CD8-positive, alpha-beta memory T cell (primary cell): Measurements from ENCODE around the gene WNT7B. TPM values are rescaled to one million over a fixed set of nuclear protein-coding genes. Genes with fewer than 3 reads are reported as not detected.

ENCODE experiments used
- CTCF ChIA-PET: fragments of 350-600 bp; sonication (Branson Sonifier 250); formaldehyde crosslinking; loops from one replicate; lab custom pipeline; 2021; ENCODE audit warnings: antibody characterized with exemption; lab: Charles Lee
- POLR2A ChIA-PET: fragments of 350-600 bp; sonication (Branson Sonifier 250); formaldehyde crosslinking; loops from one replicate; lab custom pipeline; 2021; ENCODE audit warnings: antibody characterized with exemption; lab: Charles Lee
- DNase-seq, 5 donors: peaks; one replicate each; pipeline versions ENCODE4 v3.0.0 to v3.0.0-alpha.2; 2020 to 2022; ENCODE audit warnings: mixed read lengths in 1 of 5
- H3K27ac ChIP-seq: one replicate; pipeline ENCODE4 v1.7.0; 2013; ENCODE audit warnings: low read depth, mild to moderate bottlenecking, low read length, moderate library complexity
- H3K27me3 ChIP-seq: 2 replicates; pipeline ENCODE4 v1.7.0; 2013; ENCODE audit warnings: low read length, mild to moderate bottlenecking; ENCODE audit not compliant: insufficient read depth, poor library complexity, severe bottlenecking
- H3K36me3 ChIP-seq: 2 replicates; pipeline ENCODE4 v1.7.0; 2013; ENCODE audit warnings: mild to moderate bottlenecking, low read length, moderate library complexity; ENCODE audit not compliant: insufficient read depth
- H3K4me1 ChIP-seq: 2 replicates; pipeline ENCODE4 v1.7.0; 2013; ENCODE audit warnings: mild to moderate bottlenecking, low read length, moderate library complexity; ENCODE audit not compliant: insufficient read depth
- H3K4me3 ChIP-seq: 2 replicates; pipeline ENCODE4 v1.7.0; 2013; ENCODE audit warnings: mild to moderate bottlenecking, low read length
- H3K9me3 ChIP-seq: 2 replicates; pipeline ENCODE4 v1.7.0; 2013; ENCODE audit warnings: mild to moderate bottlenecking, low read length
- H3K27ac Mint-ChIP-seq, 8 donors: one replicate each; pipeline ENCODE4 v1.8.0; 2020 to 2021; ENCODE audit warnings: mixed read lengths in 8 of 8, mild to moderate bottlenecking in 6 of 8, inconsistent platforms in 3 of 8, moderate library complexity in 3 of 8
- H3K27me3 Mint-ChIP-seq, 2 donors: one replicate each; pipeline ENCODE4 v1.8.0; 2020 to 2021; ENCODE audit warnings: mixed read lengths in 2 of 2, mild to moderate bottlenecking in 1 of 2, moderate library complexity in 1 of 2
- H3K36me3 Mint-ChIP-seq, 3 donors: one replicate each; pipeline ENCODE4 v1.8.0; 2020 to 2021; ENCODE audit warnings: mixed read lengths in 3 of 3, inconsistent platforms in 1 of 3, mild to moderate bottlenecking in 1 of 3
- H3K4me1 Mint-ChIP-seq, 3 donors: one replicate each; pipeline ENCODE4 v1.8.0; 2020 to 2021; ENCODE audit warnings: mixed read lengths in 3 of 3, inconsistent platforms in 1 of 3, mild to moderate bottlenecking in 1 of 3
- H3K4me3 Mint-ChIP-seq, 7 donors: one replicate each; pipeline ENCODE4 v1.8.0; 2020 to 2021; ENCODE audit warnings: mixed read lengths in 7 of 7, mild to moderate bottlenecking in 6 of 7, moderate library complexity in 4 of 7, inconsistent platforms in 2 of 7
- H3K9me3 Mint-ChIP-seq, 5 donors: one replicate each; pipeline ENCODE4 v1.8.0; 2020 to 2022; ENCODE audit warnings: mixed read lengths in 5 of 5, mild to moderate bottlenecking in 3 of 5, moderate library complexity in 2 of 5, inconsistent platforms in 1 of 5
- polyA plus RNA-seq: library from polyadenylated mRNA; unstranded; fragments of 300-500 nt; fragmentation: Illumina TruSeq; gene quantifications from one replicate; pipeline ENCODE4 v1.2.3, GENCODE V29; 2021
- total RNA-seq, 2 experiments: library from RNA; stranded (reverse); gene quantifications; one replicate each; pipeline ENCODE4 v1.2.3, GENCODE V29; 2021

WNT7B gene
- total and polyA plus RNA-seq, 3 experiments from 2014 or later, result not detected

DNA sequence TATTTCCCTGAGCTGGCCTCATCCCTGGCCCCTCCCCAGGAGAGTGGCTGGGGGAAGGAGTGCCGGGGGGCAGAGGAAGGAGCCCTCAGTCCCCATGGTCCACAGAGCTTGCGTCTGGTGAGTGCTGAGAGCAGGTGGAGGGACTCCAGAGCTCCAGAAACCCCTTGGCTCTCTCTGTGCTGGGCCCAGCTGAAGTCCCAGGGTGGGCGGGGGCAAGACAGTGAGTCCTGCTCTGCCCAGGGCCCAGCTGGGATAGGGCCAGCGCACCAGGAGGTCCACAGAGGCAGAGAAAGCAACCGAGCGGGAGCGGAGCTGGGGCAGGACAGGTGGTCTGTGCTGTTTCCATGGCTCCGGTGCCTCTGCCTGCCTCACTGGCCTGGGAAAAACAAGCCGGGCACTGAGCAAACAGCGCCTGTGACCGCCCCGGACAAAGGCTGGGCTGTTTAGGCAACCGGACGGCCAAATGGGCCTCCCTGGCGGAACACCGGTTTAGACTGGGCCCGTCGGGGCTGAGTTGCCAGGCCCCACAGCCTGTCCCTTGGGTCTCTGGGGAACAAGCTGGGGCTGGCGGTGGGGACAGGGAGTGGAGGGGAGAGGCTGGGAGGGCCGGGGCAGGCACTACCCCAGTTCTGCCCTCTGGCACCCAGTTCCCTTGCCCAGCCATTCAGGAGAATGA, 34.1 kb upstream of the WNT7B start:
- Mint-ChIP-seq H3K27ac (peak overlapping the region in 1 of 8 donors; percentile 90), H3K4me3 (peak overlapping the region in 1 of 7 donors; percentile 58), H3K36me3 (peaks cover 0 to 4% (median 0%) of the 10 kb centered on the region in 3 donors), H3K27me3 (peaks cover 2 to 3% of the 10 kb centered on the region in 2 donors), H3K9me3 (peaks cover 0 to 6% (median 0%) of the 10 kb centered on the region in 5 donors), H3K4me1 (peaks cover 5 to 14% (median 7%) of the 10 kb centered on the region in 3 donors)
- Histone ChIP-seq H3K4me3 (no peak overlapping the region), H3K4me1 (peaks cover 5% of the 10 kb centered on the region), H3K27ac (no peak overlapping the region), H3K36me3 (no peaks in the 10 kb centered on the region), H3K27me3 (no peaks in the 10 kb centered on the region), H3K9me3 (no peaks in the 10 kb centered on the region)
- POLR2A ChIA-PET, result interaction anchor here (4.0 kb wide), 1 partner anchor 25 kb away, joined by 39 read pairs; no protein-coding TSS in a partner anchor
- no peak for DNase-seq
- CTCF ChIA-PET, result interaction anchor here (3.0 to 5.9 kb wide), 4 partner anchors 16 to 111 kb away, joined by 11 to 59 read pairs (median 25); no protein-coding TSS in a partner anchor

DNA sequence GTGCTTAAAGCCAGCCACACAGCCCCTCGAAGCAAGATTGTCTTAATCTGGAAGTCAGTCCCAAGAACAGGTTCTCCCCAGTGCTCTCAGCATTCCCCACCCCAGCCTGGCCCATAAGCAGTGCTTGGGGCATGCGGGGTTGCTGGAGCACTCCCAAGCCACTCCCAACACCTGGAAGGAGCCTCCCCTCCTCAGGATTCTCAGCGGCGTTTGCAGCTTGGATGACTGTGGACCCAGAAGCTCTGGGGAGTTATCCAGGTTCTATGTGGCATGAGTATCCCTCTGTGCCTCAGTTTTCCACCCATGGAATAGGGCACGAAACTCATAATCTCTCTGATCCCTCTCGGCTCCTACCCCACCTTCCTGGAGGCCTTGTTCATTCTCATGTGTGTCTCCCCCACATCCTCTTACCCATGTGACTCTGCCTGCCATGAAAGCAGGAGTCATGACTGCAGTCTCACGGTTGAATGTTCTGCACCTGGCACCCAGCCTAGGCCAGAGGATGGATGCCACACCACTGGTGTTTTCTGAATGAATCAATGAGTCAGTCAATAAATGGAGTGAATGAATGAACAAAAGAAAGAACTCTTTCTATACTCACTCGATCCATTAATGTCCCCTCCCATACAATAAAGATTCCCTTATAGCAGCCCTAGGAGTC, 33.4 kb upstream of the WNT7B start:
- DNase-seq, result no peak
- Histone ChIP-seq H3K9me3 (no peaks in the 10 kb centered on the region), H3K4me1 (peaks cover 5% of the 10 kb centered on the region), H3K27me3 (no peaks in the 10 kb centered on the region), H3K27ac (no peak overlapping the region), H3K4me3 (no peak overlapping the region), H3K36me3 (no peaks in the 10 kb centered on the region)
- Mint-ChIP-seq H3K9me3 (peaks cover 0 to 6% (median 0%) of the 10 kb centered on the region in 5 donors), H3K27ac (peak overlapping the region in 2 of 8 donors; percentile 17 to 90), H3K27me3 (peaks cover 3% of the 10 kb centered on the region in 2 donors), H3K36me3 (peaks cover 0 to 4% (median 0%) of the 10 kb centered on the region in 3 donors), H3K4me3 (peak overlapping the region in 1 of 7 donors; percentile 58), H3K4me1 (peaks cover 7 to 17% (median 8%) of the 10 kb centered on the region in 3 donors)
- ChIA-PET POLR2A (no interaction called here), CTCF (interaction anchor here (5.9 kb wide), 1 partner anchor 105 kb away, joined by 59 read pairs; no protein-coding TSS in a partner anchor)

DNA sequence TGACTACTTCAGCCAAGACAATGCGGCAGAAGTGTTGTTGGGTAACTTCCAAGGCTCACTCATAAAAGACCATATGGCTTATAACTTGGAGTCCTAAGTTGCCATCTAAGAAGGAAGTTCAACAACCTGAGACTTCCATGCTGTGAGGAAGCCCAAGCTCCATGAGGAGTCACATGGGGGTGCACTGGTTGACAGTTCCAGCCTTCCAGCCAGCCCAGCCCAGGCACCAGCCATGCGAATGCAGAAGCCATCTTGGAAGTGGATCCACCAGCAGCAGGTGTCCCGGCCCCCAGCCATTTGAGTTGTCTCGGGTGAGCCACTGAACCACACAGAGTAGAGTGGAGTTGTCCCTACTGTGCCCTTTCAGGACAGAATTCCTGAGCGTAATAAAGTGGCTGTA, 32.8 kb upstream of the WNT7B start:
- Mint-ChIP-seq H3K9me3 (peaks cover 0 to 6% (median 0%) of the 10 kb centered on the region in 5 donors), H3K27ac (no peak overlapping the region), H3K27me3 (peaks cover 3% of the 10 kb centered on the region in 2 donors), H3K36me3 (peaks cover 0 to 4% (median 0%) of the 10 kb centered on the region in 3 donors), H3K4me1 (peaks cover 7 to 17% (median 8%) of the 10 kb centered on the region in 3 donors), H3K4me3 (peak overlapping the region in 1 of 7 donors; percentile 53)
- CTCF ChIA-PET, result no interaction called here
- Histone ChIP-seq H3K9me3 (no peaks in the 10 kb centered on the region), H3K36me3 (no peaks in the 10 kb centered on the region), H3K27ac (no peak overlapping the region), H3K4me3 (no peak overlapping the region), H3K4me1 (peaks cover 5% of the 10 kb centered on the region), H3K27me3 (no peaks in the 10 kb centered on the region)
- DNase-seq, result no peak
- POLR2A ChIA-PET, result no interaction called here

DNA sequence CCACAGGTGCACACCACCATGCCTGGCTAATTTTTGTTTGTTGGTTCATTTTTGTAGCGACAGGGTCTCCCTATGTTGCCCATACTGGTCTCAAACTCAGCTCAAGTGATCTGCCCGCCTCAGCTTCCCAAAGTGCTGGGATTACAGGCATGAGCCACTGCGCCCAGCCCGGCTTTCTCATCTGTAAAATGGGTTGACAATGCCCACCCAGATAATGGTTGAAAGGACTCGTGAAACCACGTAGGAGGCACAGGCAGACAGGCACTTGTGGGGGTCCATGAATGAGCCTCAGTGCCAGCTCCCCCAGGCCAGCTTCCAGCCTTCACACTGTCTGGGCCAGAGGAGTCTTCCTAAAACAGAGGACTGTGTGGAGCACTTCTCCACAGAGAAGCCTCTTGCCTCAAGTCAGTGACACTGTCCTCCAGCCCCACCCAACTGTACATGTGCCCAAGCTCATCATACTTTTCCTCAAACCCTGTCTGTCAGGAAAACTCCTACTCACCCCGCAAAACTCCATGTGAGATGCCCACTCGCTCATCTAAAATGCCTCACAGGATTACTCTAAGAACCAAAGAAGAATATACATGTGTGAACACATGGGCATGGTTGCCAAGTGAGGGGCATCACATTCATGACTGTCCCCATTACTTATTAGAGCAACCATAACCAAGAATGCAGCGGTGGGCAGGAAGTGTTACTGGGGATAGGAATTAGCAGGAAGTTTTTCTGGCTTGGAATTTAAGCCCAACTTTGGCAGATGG, 32.1 kb upstream of the WNT7B start:
- Mint-ChIP-seq H3K4me3 (peak overlapping the region in 1 of 7 donors; percentile 53), H3K4me1 (peaks cover 12 to 21% (median 14%) of the 10 kb centered on the region in 3 donors), H3K36me3 (peaks cover 0 to 4% (median 0%) of the 10 kb centered on the region in 3 donors), H3K9me3 (peaks cover 0 to 6% (median 0%) of the 10 kb centered on the region in 5 donors), H3K27ac (no peak overlapping the region), H3K27me3 (peaks cover 6% of the 10 kb centered on the region in 2 donors)
- ChIA-PET POLR2A (no interaction called here), CTCF (interaction anchor here (4.5 to 5.0 kb wide), 3 partner anchors 13 to 106 kb away, joined by 41 to 134 read pairs (median 68); no protein-coding TSS in a partner anchor)
- no peak for DNase-seq
- H3K9me3 ChIP-seq, result no peaks in the 10 kb centered on the region
- no peak overlapping the region for H3K27ac ChIP-seq
- no peaks in the 10 kb centered on the region for H3K27me3 ChIP-seq
- no peak overlapping the region for H3K4me3 ChIP-seq
- H3K4me1 ChIP-seq, result peaks cover 10% of the 10 kb centered on the region
- no peaks in the 10 kb centered on the region for H3K36me3 ChIP-seq

DNA sequence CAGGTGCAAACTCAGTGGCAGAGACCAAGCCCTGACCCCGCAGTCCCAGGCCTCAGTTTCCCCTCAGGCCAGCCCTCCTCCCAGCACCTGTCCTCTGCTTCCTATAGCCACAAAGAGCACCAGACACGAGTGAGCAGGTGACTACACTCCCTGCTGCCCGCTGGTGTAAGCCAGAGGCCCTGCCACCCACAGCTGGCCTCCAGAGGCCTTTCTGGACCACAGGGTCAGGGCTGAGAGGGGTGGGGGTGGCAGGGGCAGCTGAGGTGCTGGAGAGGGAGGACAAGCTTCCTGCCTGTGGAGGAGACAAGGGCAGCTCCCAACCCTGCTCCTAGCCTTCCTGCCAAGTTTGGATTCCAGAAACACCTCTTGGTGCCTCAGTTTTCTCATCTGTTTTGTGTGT, 31.3 kb upstream of the WNT7B start:
- no peaks in the 10 kb centered on the region for H3K27me3 ChIP-seq
- Mint-ChIP-seq H3K9me3 (peaks cover 0 to 6% (median 0%) of the 10 kb centered on the region in 5 donors), H3K36me3 (no peaks in the 10 kb centered on the region), H3K27ac (no peak overlapping the region), H3K27me3 (peaks cover 6% of the 10 kb centered on the region in 2 donors), H3K4me3 (no peak overlapping the region), H3K4me1 (peaks cover 12 to 17% (median 14%) of the 10 kb centered on the region in 3 donors)
- ChIA-PET CTCF (interaction anchor here (4.5 to 5.0 kb wide), 3 partner anchors 12 to 107 kb away, joined by 41 to 134 read pairs (median 68); no protein-coding TSS in a partner anchor), POLR2A (no interaction called here)
- H3K4me1 ChIP-seq, result peaks cover 12% of the 10 kb centered on the region
- no peak for DNase-seq
- H3K4me3 ChIP-seq, result no peak overlapping the region
- H3K36me3 ChIP-seq, result no peaks in the 10 kb centered on the region
- H3K9me3 ChIP-seq, result no peaks in the 10 kb centered on the region
- no peak overlapping the region for H3K27ac ChIP-seq

DNA sequence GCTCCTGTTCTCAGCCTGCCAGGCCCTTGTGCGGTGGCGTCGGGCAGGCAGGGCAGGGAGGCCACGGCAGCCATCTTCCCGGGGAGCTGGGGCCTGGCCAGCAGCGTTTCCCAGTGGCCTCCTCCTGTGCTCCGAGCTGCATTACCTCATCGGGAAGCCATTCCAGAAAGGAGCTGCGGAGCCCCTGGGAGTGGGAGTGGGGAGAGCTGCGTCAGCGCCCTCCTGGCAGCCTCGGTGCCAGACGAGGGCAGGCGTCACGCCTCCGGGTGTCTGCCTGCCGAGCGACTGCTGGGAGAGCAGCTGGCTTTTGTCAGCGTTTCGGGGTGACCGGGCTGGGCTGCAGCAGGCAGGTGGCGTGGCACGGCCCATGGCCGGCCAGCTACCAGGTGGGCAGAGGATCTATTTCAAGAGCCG, 30.9 kb upstream of the WNT7B start:
- peaks cover 0 to 6% (median 0%) of the 10 kb centered on the region in 5 donors for H3K9me3 Mint-ChIP-seq

DNA sequence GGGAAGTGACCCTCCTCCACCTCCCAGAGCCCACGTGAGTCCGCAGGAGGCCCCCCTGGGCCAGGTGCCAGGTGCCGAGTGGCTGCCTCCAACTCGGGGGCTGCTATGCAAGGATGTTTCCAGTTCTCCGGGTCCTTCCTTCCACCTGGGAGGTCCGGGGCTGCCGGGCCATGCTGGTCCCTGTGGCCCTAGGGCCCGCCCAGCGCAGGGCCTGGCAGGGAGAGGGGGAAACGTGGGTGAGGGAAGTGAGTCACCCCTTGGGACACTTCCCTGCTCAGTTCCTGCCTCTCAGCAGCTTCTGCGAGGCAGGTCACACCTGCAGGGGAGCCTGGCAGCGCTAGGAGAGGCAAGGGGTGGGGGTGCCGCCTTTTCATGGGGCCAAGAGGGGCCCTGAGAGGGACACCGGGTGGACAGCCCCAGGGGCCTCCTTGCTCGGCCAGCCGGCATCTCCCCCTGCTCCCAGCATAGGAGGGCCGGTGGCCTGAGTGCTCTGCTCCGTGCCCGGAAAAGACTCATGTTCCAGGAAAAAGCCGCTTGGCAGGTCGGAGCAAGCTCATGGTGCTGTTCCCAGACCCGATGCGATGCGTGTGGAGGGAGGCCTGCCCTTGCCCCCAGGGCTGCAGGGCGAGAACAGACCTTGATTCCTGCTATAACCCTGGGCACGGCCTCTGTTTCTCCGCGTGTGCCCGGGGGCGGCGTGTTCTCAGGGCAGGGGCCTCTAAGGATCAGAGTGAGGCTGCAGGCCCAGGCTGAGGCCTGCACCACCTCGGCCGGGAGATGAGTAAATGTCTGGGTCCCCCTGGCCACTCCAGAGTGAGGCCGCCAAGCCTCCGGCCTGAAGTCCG, 30.3 kb upstream of the WNT7B start:
- Mint-ChIP-seq H3K9me3 (peaks cover 0 to 6% (median 0%) of the 10 kb centered on the region in 5 donors), H3K4me3 (no peak overlapping the region), H3K36me3 (no peaks in the 10 kb centered on the region), H3K27ac (no peak overlapping the region), H3K4me1 (peaks cover 10 to 13% (median 12%) of the 10 kb centered on the region in 3 donors), H3K27me3 (peaks cover 6% of the 10 kb centered on the region in 2 donors)
- CTCF ChIA-PET, result interaction anchor here (0.7 to 5.0 kb wide), 42 partner anchors 8 to 425 kb away, joined by 3 to 134 read pairs (median 5); partner anchors contain the start of gene GTSE1
- no peak for DNase-seq
- POLR2A ChIA-PET, result interaction anchor here (0.8 to 1.5 kb wide), 2 partner anchors 29 to 47 kb away, joined by 3 to 6 read pairs; no protein-coding TSS in a partner anchor
- H3K27ac ChIP-seq, result no peak overlapping the region
- no peaks in the 10 kb centered on the region for H3K36me3 ChIP-seq
- peaks cover 8% of the 10 kb centered on the region for H3K4me1 ChIP-seq
- H3K4me3 ChIP-seq, result no peak overlapping the region
- no peaks in the 10 kb centered on the region for H3K9me3 ChIP-seq
- H3K27me3 ChIP-seq, result no peaks in the 10 kb centered on the region

More for the DNA sequence above, 30.9 kb upstream of the WNT7B start:
- Mint-ChIP-seq H3K27ac (no peak overlapping the region), H3K4me3 (no peak overlapping the region), H3K4me1 (peaks cover 10 to 13% (median 12%) of the 10 kb centered on the region in 3 donors), H3K36me3 (no peaks in the 10 kb centered on the region), H3K27me3 (peaks cover 6% of the 10 kb centered on the region in 2 donors)
- CTCF ChIA-PET, result interaction anchor here (0.8 to 5.0 kb wide), 5 partner anchors 12 to 115 kb away, joined by 3 to 134 read pairs (median 41); no protein-coding TSS in a partner anchor
- H3K27ac ChIP-seq, result no peak overlapping the region
- no peak overlapping the region for H3K4me3 ChIP-seq
- no peaks in the 10 kb centered on the region for H3K27me3 ChIP-seq
- H3K9me3 ChIP-seq, result no peaks in the 10 kb centered on the region
- no peak for DNase-seq
- peaks cover 8% of the 10 kb centered on the region for H3K4me1 ChIP-seq
- H3K36me3 ChIP-seq, result no peaks in the 10 kb centered on the region
- POLR2A ChIA-PET, result no interaction called here
